ENCODE data around the gene RALGAPA1. TPM values are rescaled to one million over a fixed set of nuclear protein-coding genes. Genes with fewer than 3 reads are reported as not detected.

Gene RALGAPA1
- total RNA-seq, 2 experiments from 2014 or later = 27.6 to 36.5 TPM

- no TSS peak for BruUV-seq (replicated peaks)
- Histone ChIP-seq H3K9me2 (ENCODE audit: insufficient read depth, low read length) (no peaks in the 10 kb centered on the region), H4K20me1 (ENCODE audit: insufficient read depth, low read length) (no peaks in the 10 kb centered on the region), H3K4me2 (ENCODE audit: low read length) (no peak overlapping the region), H3K9me3 (ENCODE audit: low read length) (no peaks in the 10 kb centered on the region), H3K4me1 (ENCODE audit: insufficient read depth, low read length, poor library complexity, severe bottlenecking) (no peaks in the 10 kb centered on the region), H2AFZ (ENCODE audit: low read length) (no peak overlapping the region), H3K36me3 (ENCODE audit: insufficient read depth, low read length) (no peaks in the 10 kb centered on the region), H3K4me3 (ENCODE audit: low read depth, low read length, poor library complexity, severe bottlenecking) (no peak overlapping the region), H3K79me2 (ENCODE audit: insufficient read depth, low read depth, low read length) (no peaks in the 10 kb centered on the region), H3K27ac (ENCODE audit: low read depth, low read length, poor library complexity, severe bottlenecking) (no peak overlapping the region)
- TF ChIP-seq CTCF (conservative IDR thresholded peaks at IDR 0.05; ENCODE audit: low read length) (no peak), EZH2phosphoT487 (IDR thresholded peaks at IDR 0.05; ENCODE audit: borderline replicate concordance, low read depth, low read length) (no peak)
- DNase-seq (ENCODE audit: low spot score) = no peak
- ChIA-PET CTCF (ENCODE audit: unreplicated experiment) (no interaction called here), POLR2A (interaction anchor here (0.5 to 1.1 kb wide), 2 partner anchors 10 to 140 kb away, joined by 3 to 5 read pairs; no protein-coding TSS in a partner anchor)
- intact Hi-C loops (cut with micrococcal nuclease; ENCODE audit: unreplicated experiment) = no loop called here
Measured at GRCh38 chr14:35797796-35798195, 11.3 kb downstream of the RALGAPA1 start.

GRCh38 chr14:35789651-35790050, 19.4 kb downstream of the RALGAPA1 start:
- TF ChIP-seq EZH2phosphoT487 (IDR thresholded peaks at IDR 0.05; ENCODE audit: borderline replicate concordance, low read depth, low read length) = no peak
- TF ChIP-seq CTCF (conservative IDR thresholded peaks at IDR 0.05; ENCODE audit: low read length) = no peak

GRCh38 chr14:35786856-35787255, 22.2 kb downstream of the RALGAPA1 start:
- Histone ChIP-seq H3K4me3 (ENCODE audit: low read depth, low read length, poor library complexity, severe bottlenecking) (no peak overlapping the region), H3K27ac (ENCODE audit: low read depth, low read length, poor library complexity, severe bottlenecking) (no peak overlapping the region), H3K9me3 (ENCODE audit: low read length) (no peaks in the 10 kb centered on the region), H3K36me3 (ENCODE audit: insufficient read depth, low read length) (no peaks in the 10 kb centered on the region), H3K4me1 (ENCODE audit: insufficient read depth, low read length, poor library complexity, severe bottlenecking) (no peaks in the 10 kb centered on the region), H3K79me2 (ENCODE audit: insufficient read depth, low read depth, low read length) (no peaks in the 10 kb centered on the region), H4K20me1 (ENCODE audit: insufficient read depth, low read length) (no peaks in the 10 kb centered on the region), H3K9me2 (ENCODE audit: insufficient read depth, low read length) (no peaks in the 10 kb centered on the region), H2AFZ (ENCODE audit: low read length) (no peak overlapping the region), H3K4me2 (ENCODE audit: low read length) (no peak overlapping the region)
- POLR2A ChIA-PET = interaction anchor here (0.6 to 1.0 kb wide), 4 partner anchors 28 to 92 kb away, joined by 3 to 5 read pairs (median 3); no protein-coding TSS in a partner anchor
- intact Hi-C loops (cut with micrococcal nuclease; ENCODE audit: unreplicated experiment) = no loop called here
- BruUV-seq (replicated peaks) = no TSS peak
- no peak for TF ChIP-seq CTCF (conservative IDR thresholded peaks at IDR 0.05; ENCODE audit: low read length)
- TF ChIP-seq EZH2phosphoT487 (IDR thresholded peaks at IDR 0.05; ENCODE audit: borderline replicate concordance, low read depth, low read length) = no peak
- no peak for DNase-seq (ENCODE audit: low spot score)
- CTCF ChIA-PET (ENCODE audit: unreplicated experiment) = no interaction called here

More at GRCh38 chr14:35789651-35790050, 19.4 kb downstream of the RALGAPA1 start:
- Histone ChIP-seq H3K27ac (ENCODE audit: low read depth, low read length, poor library complexity, severe bottlenecking) (no peak overlapping the region), H2AFZ (ENCODE audit: low read length) (no peak overlapping the region), H3K79me2 (ENCODE audit: insufficient read depth, low read depth, low read length) (no peaks in the 10 kb centered on the region), H3K9me3 (ENCODE audit: low read length) (no peaks in the 10 kb centered on the region), H3K4me2 (ENCODE audit: low read length) (no peak overlapping the region), H4K20me1 (ENCODE audit: insufficient read depth, low read length) (no peaks in the 10 kb centered on the region), H3K4me3 (ENCODE audit: low read depth, low read length, poor library complexity, severe bottlenecking) (no peak overlapping the region), H3K36me3 (ENCODE audit: insufficient read depth, low read length) (no peaks in the 10 kb centered on the region), H3K9me2 (ENCODE audit: insufficient read depth, low read length) (no peaks in the 10 kb centered on the region), H3K4me1 (ENCODE audit: insufficient read depth, low read length, poor library complexity, severe bottlenecking) (no peaks in the 10 kb centered on the region)
- no TSS peak for BruUV-seq (replicated peaks)
- DNase-seq (ENCODE audit: low spot score) = no peak
- CTCF ChIA-PET (ENCODE audit: unreplicated experiment) = no interaction called here
- POLR2A ChIA-PET = no interaction called here
- intact Hi-C loops (cut with micrococcal nuclease; ENCODE audit: unreplicated experiment) = no loop called here
